Kidney epithelial cell (primary cell): ENCODE data around the gene KRT35. TPM values are rescaled to one million over a fixed set of nuclear protein-coding genes. Genes with fewer than 3 reads are reported as not detected.

Source experiments
- DNase-seq: peaks from one replicate; pipeline ENCODE4 v3.0.0-alpha.2; 2010; ENCODE audit warnings: low read depth
- H3K27me3 ChIP-seq: 2 replicates; pipeline ENCODE4 v1.6.0; 2011; ENCODE audit warnings: low read length; ENCODE audit not compliant: control insufficient read depth, insufficient read depth
- H3K36me3 ChIP-seq: 2 replicates; pipeline ENCODE4 v1.5.1; 2011; ENCODE audit warnings: low read length; ENCODE audit not compliant: control insufficient read depth, insufficient read depth
- H3K4me3 ChIP-seq: 2 replicates; pipeline ENCODE4 v1.5.1; 2011; ENCODE audit warnings: low read depth, mild to moderate bottlenecking, control low read depth, low read length
- CTCF ChIP-seq: IDR thresholded peaks from 2 replicates; pipeline ENCODE4 v1.5.1; 2011; ENCODE audit warnings: mild to moderate bottlenecking, moderate library complexity, low read length, control low read depth, inconsistent platforms; ENCODE audit not compliant: insufficient read depth, poor library complexity, severe bottlenecking
- total RNA-seq: library from RNA; depleted of rRNA; stranded (reverse); fragments of >200 nt; gene quantifications from 2 replicates; pipeline ENCODE4 v1.2.3, GENCODE V29; 2015

Gene KRT35
- total RNA-seq: not detected in 2 replicates

- H3K4me3 ChIP-seq: no peak within 1 kb of the TSS
- no peak for TF ChIP-seq CTCF
- DNase-seq: no peak
- H3K27me3 ChIP-seq: no peaks in the 10 kb centered on the region
- no peaks in the 10 kb centered on the region for H3K36me3 ChIP-seq
Measured at GRCh38 chr17:41481036-41481435, at the start of gene KRT35. TSS of gene KRT35 (minus strand) at chr17:41481151. CDS start at chr17:41481097, 54 bp downstream.

- DNase-seq: peak; percentile 96
- Histone ChIP-seq H3K4me3 (no peak overlapping the region), H3K27me3 (no peaks in the 10 kb centered on the region), H3K36me3 (peaks cover 2% of the 10 kb centered on the region)
- TF ChIP-seq CTCF: no peak
Measured at GRCh38 chr17:41530062-41531048, 49.4 kb upstream of the KRT35 start.

- Histone ChIP-seq H3K4me3 (no peak overlapping the region), H3K36me3 (peaks cover 3% of the 10 kb centered on the region), H3K27me3 (no peaks in the 10 kb centered on the region)
- TF ChIP-seq CTCF: no peak
- no peak for DNase-seq
Measured at GRCh38 chr17:41529491-41529915, 48.6 kb upstream of the KRT35 start.

GRCh38 chr17:41528959-41529353 lies 48.0 kb upstream of the KRT35 start:
- peaks cover 7% of the 10 kb centered on the region for H3K36me3 ChIP-seq
- H3K27me3 ChIP-seq: no peaks in the 10 kb centered on the region
- no peak overlapping the region for H3K4me3 ChIP-seq
- TF ChIP-seq CTCF: no peak
- DNase-seq: no peak

GRCh38 chr17:41527063-41528023 lies 46.4 kb upstream of the KRT35 start:
- no peak for TF ChIP-seq CTCF
- peak overlapping the region; percentile 90 for H3K4me3 ChIP-seq
- H3K36me3 ChIP-seq: peaks cover 7% of the 10 kb centered on the region
- no peaks in the 10 kb centered on the region for H3K27me3 ChIP-seq
- no peak for DNase-seq
